Upper lobe of left lung (tissue), 6 donors: ENCODE measurements around the gene SRCIN1. TPM values are rescaled to one million over a fixed set of nuclear protein-coding genes. Genes with fewer than 3 reads are reported as not detected.

Source experiments
- ATAC-seq, 2 donors: fragments of 200-7000 bp; cut with Tn5 transposase; one replicate each; pipeline ENCODE4 v1.9.1; 2022; ENCODE audit warnings: mild to moderate bottlenecking in 2 of 2, moderate library complexity in 2 of 2; ENCODE audit not compliant: low FRiP score in 2 of 2
- DNase-seq, 2 donors: peaks; one replicate each; pipeline ENCODE4 v3.0.0-alpha.2; 2019 to 2020
- H3K27ac ChIP-seq, 4 donors: fragments of 200-600 bp; sonication (generic); one replicate each; pipeline ENCODE4 v1.5.1; 2016 to 2019
- H3K27me3 ChIP-seq, 4 donors: fragments of 200-600 bp; sonication (generic); one replicate each; pipeline ENCODE4 v1.5.1; 2017 to 2019
- H3K36me3 ChIP-seq, 4 donors: fragments of 200-600 bp; sonication (generic); one replicate each; pipeline ENCODE4 v1.5.1; 2016 to 2019
- H3K4me1 ChIP-seq, 4 donors: fragments of 200-600 bp; sonication (generic); one replicate each; pipeline ENCODE4 v1.5.1; 2018 to 2019
- H3K4me3 ChIP-seq, 4 donors: fragments of 200-600 bp; sonication (generic); one replicate each; pipeline ENCODE4 v1.5.1; 2017 to 2019; ENCODE audit warnings: mild to moderate bottlenecking in 2 of 4, moderate library complexity in 1 of 4
- H3K9me3 ChIP-seq, 4 donors: fragments of 200-600 bp; sonication (generic); one replicate each; pipeline ENCODE4 v1.5.1; 2018 to 2019
- EP300 ChIP-seq, 4 donors: sonication (generic); formaldehyde crosslinking; IDR thresholded peaks; one replicate each; pipeline ENCODE4 v1.5.1; 2017; ENCODE audit warnings: antibody characterized with exemption in 4 of 4, control low read depth in 2 of 4
- POLR2A ChIP-seq, 4 donors: fragments of 450-650 bp; IDR thresholded peaks; one replicate each; pipeline ENCODE4 v1.5.1; 2016 to 2017; ENCODE audit warnings: antibody characterized with exemption in 4 of 4, mild to moderate bottlenecking in 2 of 4
- POLR2AphosphoS5 ChIP-seq, 2 donors: sonication (generic); formaldehyde crosslinking; IDR thresholded peaks; one replicate each; pipeline ENCODE4 v1.5.1; 2017; ENCODE audit warnings: antibody characterized with exemption in 2 of 2
- WGBS, 2 donors: methylation state at CpG; one replicate each; pipeline ENCODE4 v1.1.5; 2017 to 2018; 5-methylcytosine and 5-hydroxymethylcytosine counted together
- total RNA-seq, 6 donors: library from RNA; depleted of rRNA in 4 of 6; stranded (reverse); fragments of >200 nt in 4 of 6; gene quantifications; one replicate each; pipeline versions ENCODE4 v1.1.0 to v1.2.1, GENCODE V29; 2016 to 2021
- TF ChIP-seq, protein P1 (sequence below), 6 experiments: fragments of 450-650 bp in 4 of 6; fragments of 200-600 bp in 2 of 6; sonication (generic) in 2 of 6; IDR thresholded peaks; one replicate each; pipeline ENCODE4 v1.5.1; 2016 to 2019; ENCODE audit warnings: antibody characterized with exemption in 6 of 6
- donor health status: DM: no; HTN: no; CAD: no; lungs with moderate emphysema.
- donor health status: DM: no; HTN: yes; CAD: no; lungs with severe emphysema.

SRCIN1 gene
- total RNA-seq, 6 donors from 2014 or later: 1.6 to 16.6 (median 5.6) TPM

- H3K27me3 ChIP-seq: peaks cover 2 to 43% (median 28%) of the 10 kb centered on the region in 4 donors
- H3K9me3 ChIP-seq: no peaks in the 10 kb centered on the region
- peaks cover 11 to 29% (median 16%) of the 10 kb centered on the region in 4 donors for H3K4me1 ChIP-seq
- no peak for ATAC-seq
- 1% methylated on average over 20 of the region's 44 CpGs; no CpG with 5 or more reads in 1 of the 2 donors for WGBS, 2 donors
- no peak overlapping the region for H3K27ac ChIP-seq
- H3K36me3 ChIP-seq: no peaks in the 10 kb centered on the region
- H3K4me3 ChIP-seq: peak overlapping the region in 3 of 4 donors; percentile 54 to 76 (median 60)
- DNase-seq: no peak
- TF ChIP-seq, protein P1, sequence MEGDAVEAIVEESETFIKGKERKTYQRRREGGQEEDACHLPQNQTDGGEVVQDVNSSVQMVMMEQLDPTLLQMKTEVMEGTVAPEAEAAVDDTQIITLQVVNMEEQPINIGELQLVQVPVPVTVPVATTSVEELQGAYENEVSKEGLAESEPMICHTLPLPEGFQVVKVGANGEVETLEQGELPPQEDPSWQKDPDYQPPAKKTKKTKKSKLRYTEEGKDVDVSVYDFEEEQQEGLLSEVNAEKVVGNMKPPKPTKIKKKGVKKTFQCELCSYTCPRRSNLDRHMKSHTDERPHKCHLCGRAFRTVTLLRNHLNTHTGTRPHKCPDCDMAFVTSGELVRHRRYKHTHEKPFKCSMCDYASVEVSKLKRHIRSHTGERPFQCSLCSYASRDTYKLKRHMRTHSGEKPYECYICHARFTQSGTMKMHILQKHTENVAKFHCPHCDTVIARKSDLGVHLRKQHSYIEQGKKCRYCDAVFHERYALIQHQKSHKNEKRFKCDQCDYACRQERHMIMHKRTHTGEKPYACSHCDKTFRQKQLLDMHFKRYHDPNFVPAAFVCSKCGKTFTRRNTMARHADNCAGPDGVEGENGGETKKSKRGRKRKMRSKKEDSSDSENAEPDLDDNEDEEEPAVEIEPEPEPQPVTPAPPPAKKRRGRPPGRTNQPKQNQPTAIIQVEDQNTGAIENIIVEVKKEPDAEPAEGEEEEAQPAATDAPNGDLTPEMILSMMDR (IDR thresholded peaks at IDR 0.05): no peak
- no peak for TF ChIP-seq EP300 (IDR thresholded peaks at IDR 0.05)
- TF ChIP-seq POLR2AphosphoS5 (IDR thresholded peaks at IDR 0.05): no peak
- no peak for TF ChIP-seq POLR2A (IDR thresholded peaks at IDR 0.05)
Observed at GRCh38 chr17:38605411-38605840, 326 bp downstream of the SRCIN1 start.

GRCh38 chr17:38604479-38605403 lies 1.0 kb downstream of the SRCIN1 start:
- Histone ChIP-seq H3K4me3 (peak overlapping the region in 2 of 4 donors; percentile 54 to 76), H3K27me3 (peaks cover 2 to 43% (median 27%) of the 10 kb centered on the region in 4 donors), H3K36me3 (no peaks in the 10 kb centered on the region), H3K4me1 (peaks cover 11 to 29% (median 16%) of the 10 kb centered on the region in 4 donors), H3K27ac (no peak overlapping the region), H3K9me3 (no peaks in the 10 kb centered on the region)
- DNase-seq: peak in 1 of 2 donors; percentile 84
- WGBS, 2 donors: 8 to 18% methylated on average over 7 to 14 of the region's 38 CpGs
- no peak for ATAC-seq
- TF ChIP-seq POLR2A (IDR thresholded peaks at IDR 0.05): no peak
- TF ChIP-seq EP300 (IDR thresholded peaks at IDR 0.05): no peak
- no peak for TF ChIP-seq POLR2AphosphoS5 (IDR thresholded peaks at IDR 0.05)
- TF ChIP-seq, protein P1 (IDR thresholded peaks at IDR 0.05): no peak

- ATAC-seq: no peak
- no peak overlapping the region for H3K4me3 ChIP-seq
- H3K27me3 ChIP-seq: peaks cover 2 to 39% (median 25%) of the 10 kb centered on the region in 4 donors
- H3K27ac ChIP-seq: no peak overlapping the region
- peaks cover 11 to 29% (median 16%) of the 10 kb centered on the region in 4 donors for H3K4me1 ChIP-seq
- H3K9me3 ChIP-seq: no peaks in the 10 kb centered on the region
- TF ChIP-seq POLR2A (IDR thresholded peaks at IDR 0.05) (no peak), EP300 (IDR thresholded peaks at IDR 0.05) (no peak), POLR2AphosphoS5 (IDR thresholded peaks at IDR 0.05) (no peak)
- TF ChIP-seq, protein P1 (IDR thresholded peaks at IDR 0.05): no peak
- no peak for DNase-seq
- no peaks in the 10 kb centered on the region for H3K36me3 ChIP-seq
- 39 to 47% methylated on average over 5 to 6 of the region's 6 CpGs for WGBS, 2 donors
Observed at GRCh38 chr17:38603786-38604478, 1.8 kb downstream of the SRCIN1 start.

DNA sequence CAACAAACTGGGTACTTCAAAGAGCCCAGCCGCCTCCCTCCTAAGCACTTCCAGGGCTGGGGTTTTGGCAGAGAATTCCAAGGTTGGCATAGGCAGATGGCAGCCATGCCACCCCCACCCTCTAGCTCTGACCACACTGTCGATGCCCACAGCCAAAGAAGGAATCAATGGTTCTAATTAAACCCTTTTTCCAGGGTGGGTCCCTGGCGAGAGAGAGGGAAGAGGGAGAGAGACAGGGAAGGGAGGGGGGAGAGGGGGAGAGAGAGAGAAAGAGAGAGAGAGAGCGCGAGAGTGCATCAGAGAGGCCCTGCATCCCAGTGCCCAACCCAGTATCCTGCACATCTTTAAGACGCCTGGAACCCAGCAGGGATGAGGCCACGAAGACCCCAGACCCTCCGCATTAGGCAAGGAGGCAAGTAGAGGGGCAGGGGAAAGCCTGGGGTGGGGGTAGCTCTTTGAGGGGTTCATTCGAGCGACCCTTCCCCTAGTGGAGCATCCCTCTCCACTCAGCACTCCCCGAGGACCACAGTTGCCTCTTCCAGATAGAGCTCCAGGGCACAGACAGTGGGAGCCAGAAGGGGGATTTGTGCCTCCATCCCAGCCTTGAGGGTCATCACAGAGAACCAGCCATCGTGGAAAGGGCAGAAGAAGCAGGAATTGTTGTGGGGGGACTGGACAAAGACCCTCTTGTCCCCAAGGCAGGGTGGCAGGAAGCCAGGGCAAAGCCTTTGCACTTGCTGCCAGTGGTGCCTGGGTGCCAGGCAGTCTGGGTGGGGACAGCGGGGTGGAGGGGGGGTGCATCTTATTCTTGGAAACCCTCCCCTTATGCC lies 2.6 kb downstream of the SRCIN1 start:
- ATAC-seq (no peak), DNase-seq (no peak)
- peaks cover 2 to 32% (median 21%) of the 10 kb centered on the region in 4 donors for H3K27me3 ChIP-seq
- H3K27ac ChIP-seq: no peak overlapping the region
- H3K4me1 ChIP-seq: peaks cover 11 to 29% (median 16%) of the 10 kb centered on the region in 4 donors
- H3K4me3 ChIP-seq: no peak overlapping the region
- no peaks in the 10 kb centered on the region for H3K9me3 ChIP-seq
- WGBS, 2 donors: 49 to 57% methylated on average over 9 to 13 of the region's 13 CpGs
- TF ChIP-seq POLR2A (IDR thresholded peaks at IDR 0.05): no peak
- H3K36me3 ChIP-seq: no peaks in the 10 kb centered on the region
